Tibial nerve (tissue), 3 donors: Measurements from ENCODE around the gene GJD4.

Experiments
- CTCF ChIP-seq, 5 experiments: fragments of 200-600 bp in 3 of 5; fragments of 450-650 bp in 2 of 5; sonication (generic) in 3 of 5; IDR thresholded peaks; one replicate each; pipeline ENCODE4 v1.5.1; 2016 to 2019; ENCODE audit warnings: antibody characterized with exemption in 5 of 5, mild to moderate bottlenecking in 3 of 5, moderate library complexity in 2 of 5
- POLR2A ChIP-seq, 2 donors: fragments of 450-650 bp; IDR thresholded peaks; one replicate each; pipeline ENCODE4 v1.6.1; 2017; ENCODE audit warnings: antibody characterized with exemption in 2 of 2, mild to moderate bottlenecking in 2 of 2, moderate library complexity in 2 of 2

- TF ChIP-seq POLR2A (IDR thresholded peaks at IDR 0.05) (no peak), CTCF (IDR thresholded peaks at IDR 0.05) (no peak)
Measured at GRCh38 chr10:35569836-35570235, 35.3 kb upstream of the GJD4 start.
